Measurements from ENCODE around the gene IL1RAPL2. TPM values are rescaled to one million over a fixed set of nuclear protein-coding genes. Genes with fewer than 3 reads are reported as not detected.

Gene IL1RAPL2
- total and polyA plus RNA-seq, 2 donors (not counting 3 experiments of a cell fraction or from before 2014, with no cell fraction given): not detected

DNA sequence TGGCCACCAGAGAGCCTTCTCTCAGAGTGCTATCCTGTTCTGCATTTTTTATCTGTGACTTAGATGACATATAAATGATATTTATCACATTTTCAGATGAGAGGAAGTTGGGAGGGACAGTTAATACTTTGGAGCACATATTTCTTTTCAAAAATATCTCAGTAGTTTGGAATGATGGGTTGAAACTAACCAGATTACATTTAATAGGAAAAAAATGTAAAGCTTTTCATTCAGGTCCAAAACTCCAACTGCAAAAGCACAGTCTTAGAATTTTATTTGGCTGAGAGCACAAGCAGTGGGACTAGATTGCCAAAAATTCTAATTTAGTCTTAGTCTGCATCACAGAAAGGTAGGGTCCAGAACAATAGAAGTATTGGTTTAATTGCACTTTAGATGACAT is 902.7 kb downstream of the IL1RAPL2 start:
- no TSS peak for BruUV-seq (replicated peaks)
- no peak for DNase-seq (ENCODE audit: low read depth, low spot score)
- POLR2A ChIA-PET: no interaction called here
- Histone ChIP-seq H3K4me2 (ENCODE audit: insufficient read depth, low read length) (no peak overlapping the region), H3K4me1 (ENCODE audit: control insufficient read depth, extremely low read depth, insufficient read depth, low read length) (no peaks in the 10 kb centered on the region), H3K9me1 (replicated peaks; ENCODE audit: control insufficient read depth, extremely low read depth, insufficient read depth, low read length) (no peaks in the 10 kb centered on the region), H3K4me3 (replicated peaks in 1 of 3; ENCODE audit: insufficient read depth in 1 of 3, low read depth in 1 of 3, low read length in 3 of 3) (no peak overlapping the region), H3K9ac (replicated peaks; ENCODE audit: extremely low read depth, insufficient read depth, low read length) (no peak overlapping the region), H3K27me3 (ENCODE audit: control insufficient read depth in 2 of 2, insufficient read depth in 2 of 2, low read length in 2 of 2) (no peaks in the 10 kb centered on the region), H3K27ac (ENCODE audit: insufficient read depth, low read depth, low read length) (no peak overlapping the region), H4K20me1 (replicated peaks; ENCODE audit: control insufficient read depth, extremely low read depth, insufficient read depth, low read length) (no peaks in the 10 kb centered on the region), H3K79me2 (ENCODE audit: control insufficient read depth, insufficient read depth, low read length) (no peaks in the 10 kb centered on the region), H3K9me3 (replicated peaks; ENCODE audit: control insufficient read depth, insufficient read depth, low read length) (no peaks in the 10 kb centered on the region), H2AFZ (ENCODE audit: low read depth, low read length) (no peak overlapping the region), H3K36me3 (ENCODE audit: control insufficient read depth in 2 of 2, extremely low read depth in 1 of 2, insufficient read depth in 2 of 2, low read length in 2 of 2) (no peaks in the 10 kb centered on the region)
- intact Hi-C loops (cut with micrococcal nuclease) (no loop called here), dilution Hi-C loops (cut with MboI; ENCODE audit: extremely low pct_ligation_motif_present, low sequenced_read_pairs) (no loop called here)
- CTCF ChIA-PET: no interaction called here
- FAIRE-seq: no peak
- TF ChIP-seq EZH2 (IDR thresholded peaks at IDR 0.05; ENCODE audit: borderline replicate concordance, low read depth, low read length, severe bottlenecking): no peak
- no peak for TF ChIP-seq POLR2AphosphoS5 (IDR thresholded peaks at IDR 0.05; ENCODE audit: insufficient read depth, low read depth, low read length)
- TF ChIP-seq, protein P1, sequence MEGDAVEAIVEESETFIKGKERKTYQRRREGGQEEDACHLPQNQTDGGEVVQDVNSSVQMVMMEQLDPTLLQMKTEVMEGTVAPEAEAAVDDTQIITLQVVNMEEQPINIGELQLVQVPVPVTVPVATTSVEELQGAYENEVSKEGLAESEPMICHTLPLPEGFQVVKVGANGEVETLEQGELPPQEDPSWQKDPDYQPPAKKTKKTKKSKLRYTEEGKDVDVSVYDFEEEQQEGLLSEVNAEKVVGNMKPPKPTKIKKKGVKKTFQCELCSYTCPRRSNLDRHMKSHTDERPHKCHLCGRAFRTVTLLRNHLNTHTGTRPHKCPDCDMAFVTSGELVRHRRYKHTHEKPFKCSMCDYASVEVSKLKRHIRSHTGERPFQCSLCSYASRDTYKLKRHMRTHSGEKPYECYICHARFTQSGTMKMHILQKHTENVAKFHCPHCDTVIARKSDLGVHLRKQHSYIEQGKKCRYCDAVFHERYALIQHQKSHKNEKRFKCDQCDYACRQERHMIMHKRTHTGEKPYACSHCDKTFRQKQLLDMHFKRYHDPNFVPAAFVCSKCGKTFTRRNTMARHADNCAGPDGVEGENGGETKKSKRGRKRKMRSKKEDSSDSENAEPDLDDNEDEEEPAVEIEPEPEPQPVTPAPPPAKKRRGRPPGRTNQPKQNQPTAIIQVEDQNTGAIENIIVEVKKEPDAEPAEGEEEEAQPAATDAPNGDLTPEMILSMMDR (IDR thresholded peaks at IDR 0.05; ENCODE audit: extremely low read depth in 1 of 2, insufficient read depth in 1 of 2, low read depth in 1 of 2, low read length in 2 of 2): no peak
- TF ChIP-seq MYC (IDR thresholded peaks at IDR 0.05; ENCODE audit: low read depth, low read length): no peak
- TF ChIP-seq POLR2A (IDR thresholded peaks at IDR 0.05; ENCODE audit: low read depth, low read length): no peak
- no peak for TF ChIP-seq FOS (IDR thresholded peaks at IDR 0.05; ENCODE audit: borderline replicate concordance, insufficient read depth, low read length)
- TF ChIP-seq, protein P2, sequence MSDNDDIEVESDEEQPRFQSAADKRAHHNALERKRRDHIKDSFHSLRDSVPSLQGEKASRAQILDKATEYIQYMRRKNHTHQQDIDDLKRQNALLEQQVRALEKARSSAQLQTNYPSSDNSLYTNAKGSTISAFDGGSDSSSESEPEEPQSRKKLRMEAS (IDR thresholded peaks at IDR 0.05; ENCODE audit: insufficient read depth, insufficient read length): no peak
- TF ChIP-seq GATA2 (IDR thresholded peaks at IDR 0.05; ENCODE audit: insufficient read depth, insufficient read length, low read depth, low read length): no peak
- no peak for TF ChIP-seq JUN (IDR thresholded peaks at IDR 0.05; ENCODE audit: borderline replicate concordance, insufficient read depth, insufficient read length, low read depth)
